Measurements from ENCODE around the gene KIAA0586.

DNA sequence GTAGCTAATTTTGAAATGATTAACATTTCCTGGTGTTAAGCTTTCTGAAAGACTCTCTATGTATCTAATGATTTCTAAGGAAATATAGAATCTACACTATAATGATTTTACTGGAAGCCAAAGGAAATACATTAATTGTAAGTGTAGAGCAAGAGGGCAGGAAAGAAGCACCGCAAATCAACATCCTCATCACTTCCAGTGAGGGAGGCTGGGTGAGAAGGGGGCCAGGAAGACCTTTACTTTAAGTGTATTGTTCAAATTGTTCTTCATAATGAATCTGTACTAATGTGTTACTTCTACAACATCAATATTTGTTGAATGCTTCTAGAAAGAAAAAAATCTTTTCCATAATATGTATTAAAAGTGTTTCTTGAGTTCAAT lies 144.9 kb downstream of the KIAA0586 start:
- no peak for TF ChIP-seq EZH2 (IDR thresholded peaks at IDR 0.05; ENCODE audit: borderline replicate concordance, control insufficient read depth, low read depth, low read length)
- TF ChIP-seq, protein P1, sequence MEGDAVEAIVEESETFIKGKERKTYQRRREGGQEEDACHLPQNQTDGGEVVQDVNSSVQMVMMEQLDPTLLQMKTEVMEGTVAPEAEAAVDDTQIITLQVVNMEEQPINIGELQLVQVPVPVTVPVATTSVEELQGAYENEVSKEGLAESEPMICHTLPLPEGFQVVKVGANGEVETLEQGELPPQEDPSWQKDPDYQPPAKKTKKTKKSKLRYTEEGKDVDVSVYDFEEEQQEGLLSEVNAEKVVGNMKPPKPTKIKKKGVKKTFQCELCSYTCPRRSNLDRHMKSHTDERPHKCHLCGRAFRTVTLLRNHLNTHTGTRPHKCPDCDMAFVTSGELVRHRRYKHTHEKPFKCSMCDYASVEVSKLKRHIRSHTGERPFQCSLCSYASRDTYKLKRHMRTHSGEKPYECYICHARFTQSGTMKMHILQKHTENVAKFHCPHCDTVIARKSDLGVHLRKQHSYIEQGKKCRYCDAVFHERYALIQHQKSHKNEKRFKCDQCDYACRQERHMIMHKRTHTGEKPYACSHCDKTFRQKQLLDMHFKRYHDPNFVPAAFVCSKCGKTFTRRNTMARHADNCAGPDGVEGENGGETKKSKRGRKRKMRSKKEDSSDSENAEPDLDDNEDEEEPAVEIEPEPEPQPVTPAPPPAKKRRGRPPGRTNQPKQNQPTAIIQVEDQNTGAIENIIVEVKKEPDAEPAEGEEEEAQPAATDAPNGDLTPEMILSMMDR (IDR thresholded peaks at IDR 0.05 in 2 of 3, conservative IDR thresholded peaks at IDR 0.05 in 1 of 3; ENCODE audit: control insufficient read depth in 2 of 3, extremely low read depth in 1 of 3, insufficient read depth in 1 of 3, low read depth in 3 of 3, low read length in 3 of 3): no peak
- TF ChIP-seq TCF12 (IDR thresholded peaks at IDR 0.05; ENCODE audit: low read depth, low read length): no peak
- TF ChIP-seq CBX5 (IDR thresholded peaks at IDR 0.05; ENCODE audit: low read depth): no peak
- TF ChIP-seq POLR2AphosphoS5 (IDR thresholded peaks at IDR 0.05; ENCODE audit: low read length): no peak

Data from GM12878 (cell line).